SKM-1 treated with dmso at 0.1 percent for 144 hours (cell line): ENCODE data around the gene RMI2.

ENCODE experiments used
- DNase-seq: peaks from one replicate; lab custom pipeline; 2025; ENCODE audit not compliant: unreplicated experiment; lab: John Stamatoyannopoulos, UW

Gene RMI2

GRCh38 chr16:11380836-11381235, 35.6 kb downstream of the RMI2 start:
- DNase-seq = no peak

DNA sequence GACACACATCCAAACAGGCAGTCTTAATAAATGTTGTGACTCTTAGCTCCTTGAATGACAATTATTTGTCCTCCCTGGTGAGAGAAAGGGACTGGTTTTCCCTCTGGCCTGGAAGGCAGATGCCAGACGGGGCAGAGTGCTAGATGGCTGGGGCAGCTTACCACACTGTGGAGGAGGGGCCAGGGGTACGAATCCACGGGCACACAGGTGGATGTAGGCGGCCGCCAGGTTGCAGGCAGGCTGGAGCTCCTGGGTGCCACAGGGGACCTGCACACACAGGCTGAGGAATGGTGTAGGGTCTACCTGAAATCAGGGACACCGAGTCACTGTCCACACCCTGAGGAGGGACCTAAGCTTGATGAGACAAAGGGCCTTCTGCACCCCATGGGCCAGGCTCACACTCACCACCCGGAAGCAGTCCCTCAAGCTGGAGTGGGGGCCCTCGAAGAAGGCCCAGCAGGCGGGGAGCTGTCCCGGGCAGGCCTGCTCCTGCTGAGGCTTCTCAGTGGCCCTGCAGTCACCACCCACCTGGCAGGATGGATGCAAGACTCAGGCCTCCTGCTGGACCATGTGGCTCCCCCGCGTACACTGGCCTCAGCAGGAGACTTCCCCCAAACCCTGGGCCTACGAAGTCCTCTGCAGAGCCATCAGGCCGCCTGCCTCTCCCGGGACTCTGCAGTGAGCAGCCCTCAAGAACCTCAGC, 38.4 kb downstream of the RMI2 start:
- no peak for DNase-seq

DNA sequence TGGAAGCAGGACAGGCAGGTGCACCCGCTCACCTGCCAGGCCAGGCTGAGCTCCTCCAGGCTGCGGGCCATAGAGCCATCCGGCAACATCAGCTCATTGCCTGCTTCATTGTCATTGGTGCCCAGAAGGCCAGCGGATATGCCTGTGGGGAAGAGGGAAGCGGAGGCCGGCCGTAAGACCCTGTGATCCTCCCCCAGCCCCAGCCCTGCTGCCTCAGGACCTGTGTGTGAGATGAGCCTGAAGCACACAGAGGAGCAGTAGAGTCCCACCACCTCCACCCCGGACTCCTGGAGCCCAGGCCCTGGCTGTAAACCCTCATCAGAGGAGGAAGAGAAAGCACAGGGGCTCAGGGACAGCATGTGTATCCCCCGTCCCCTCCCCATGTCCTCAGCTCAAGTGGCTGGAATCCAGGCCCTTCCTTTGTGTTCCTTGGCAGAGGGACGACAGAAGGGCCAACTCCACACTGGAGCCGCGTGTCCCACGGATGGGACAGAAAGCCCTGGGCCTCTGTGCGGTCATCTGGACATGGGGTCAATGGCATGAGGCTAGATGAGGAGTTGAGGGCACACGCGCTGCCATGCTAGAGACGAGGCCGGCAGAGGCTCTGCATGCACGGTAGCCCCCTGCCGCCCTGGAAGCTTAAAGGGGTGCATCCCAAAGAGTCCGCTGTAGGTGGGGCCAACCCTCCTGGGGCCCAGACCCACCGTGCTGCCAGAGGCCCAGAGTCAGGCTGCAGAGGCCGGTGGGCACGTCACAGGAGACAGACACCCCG, 39.1 kb downstream of the RMI2 start:
- DNase-seq = no peak

GRCh38 chr16:11384956-11385586, 39.8 kb downstream of the RMI2 start:
- no peak for DNase-seq

DNA sequence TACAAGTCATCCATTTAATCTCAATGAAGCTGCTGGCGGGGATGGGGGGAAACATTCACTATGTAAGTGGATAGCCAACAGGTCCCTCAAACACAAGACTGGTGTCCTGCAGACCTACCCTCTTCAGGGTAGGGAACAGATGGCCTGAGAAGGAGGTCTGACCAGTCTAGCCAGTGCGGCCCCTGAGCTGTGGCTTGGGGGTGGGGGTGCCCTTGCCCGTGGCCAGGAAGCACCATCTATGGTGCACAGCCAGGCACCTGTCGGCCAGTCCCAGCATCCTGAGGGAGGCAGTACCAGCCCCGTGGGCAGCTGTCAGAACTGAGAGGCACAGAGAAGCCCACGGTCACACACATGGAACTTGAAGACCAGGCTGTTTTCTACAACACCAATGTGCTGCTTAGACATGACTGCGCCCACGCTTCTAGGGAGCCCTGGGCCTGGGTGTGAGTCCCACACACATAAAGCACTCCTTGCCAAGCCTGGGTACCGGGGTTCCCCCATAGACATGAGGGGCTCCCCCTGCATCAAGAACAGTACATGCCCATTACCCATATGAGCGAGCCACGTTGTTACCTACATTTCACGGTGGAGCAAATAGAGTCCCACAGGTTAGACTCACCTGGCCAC, 40.9 kb downstream of the RMI2 start:
- no peak for DNase-seq

GRCh38 chr16:11386791-11387546, 41.7 kb downstream of the RMI2 start:
- DNase-seq = no peak

DNA sequence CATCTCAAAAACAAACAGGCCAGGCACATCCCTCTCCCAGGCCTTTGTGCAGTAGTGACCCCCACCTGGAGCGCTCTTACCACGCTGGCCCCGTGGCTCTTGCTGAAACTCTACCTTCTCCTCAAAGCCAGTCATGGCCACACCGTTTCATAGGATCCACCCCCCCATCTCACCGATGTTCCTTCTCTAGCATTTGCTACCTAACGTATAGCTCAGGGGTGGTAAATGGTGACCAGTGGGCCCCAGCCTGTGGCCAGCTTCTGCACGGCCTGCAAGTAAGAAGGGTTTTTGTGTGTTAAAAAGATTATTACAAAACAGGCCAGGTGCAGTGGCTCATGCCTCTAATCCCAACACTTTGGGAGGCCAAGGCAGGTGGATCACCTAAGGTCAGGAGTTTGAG, 43.8 kb downstream of the RMI2 start:
- no peak for DNase-seq

DNA sequence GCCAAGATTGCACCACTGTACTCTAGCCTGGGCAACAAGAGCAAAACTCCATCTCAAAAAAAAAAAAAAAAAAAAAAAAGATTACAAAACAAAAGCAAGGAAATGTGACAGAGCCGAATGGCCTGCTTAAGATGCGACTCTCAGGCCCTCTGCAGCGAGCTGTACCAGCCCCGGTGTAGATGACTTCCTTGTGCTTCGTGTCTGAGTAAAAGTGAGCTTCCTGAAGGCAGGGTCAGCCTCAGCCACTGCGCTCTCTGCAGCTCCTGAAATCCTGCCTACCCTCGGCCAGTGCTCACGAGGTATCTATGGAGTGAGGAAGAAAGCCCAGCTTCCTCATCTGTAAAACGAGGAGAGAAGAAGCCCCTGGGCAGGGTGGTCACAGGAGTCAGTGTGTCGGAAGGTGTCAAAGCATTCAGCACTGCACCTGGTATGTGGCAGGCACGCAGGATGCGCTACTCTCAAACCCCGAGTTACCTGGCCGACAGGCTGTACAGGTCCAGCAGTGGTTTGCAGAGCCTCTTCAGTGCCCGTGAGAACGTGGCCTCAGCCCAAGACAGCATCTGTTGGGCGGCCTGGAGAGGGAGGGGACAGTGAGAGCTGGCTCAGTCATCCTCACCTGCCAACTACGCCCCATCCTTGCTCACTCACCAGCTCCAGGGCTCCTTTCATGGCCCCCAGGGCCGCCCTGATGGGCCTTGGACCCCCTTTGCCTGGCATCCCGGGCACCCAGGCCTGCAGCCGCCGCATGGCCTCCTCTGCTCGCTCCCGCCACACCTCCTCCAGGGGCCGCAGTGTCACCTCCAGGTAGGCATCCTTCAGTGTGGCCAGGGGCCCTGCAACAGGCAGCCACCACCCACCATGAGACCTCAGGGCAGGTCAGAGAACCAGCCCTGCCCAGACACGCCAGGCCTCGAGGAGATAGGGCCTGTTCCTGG, 44.6 kb downstream of the RMI2 start:
- DNase-seq = no peak

GRCh38 chr16:11390573-11391495, 45.6 kb downstream of the RMI2 start:
- no peak for DNase-seq

- no peak for DNase-seq
Measured at GRCh38 chr16:11391576-11391975, 46.3 kb downstream of the RMI2 start.

DNA sequence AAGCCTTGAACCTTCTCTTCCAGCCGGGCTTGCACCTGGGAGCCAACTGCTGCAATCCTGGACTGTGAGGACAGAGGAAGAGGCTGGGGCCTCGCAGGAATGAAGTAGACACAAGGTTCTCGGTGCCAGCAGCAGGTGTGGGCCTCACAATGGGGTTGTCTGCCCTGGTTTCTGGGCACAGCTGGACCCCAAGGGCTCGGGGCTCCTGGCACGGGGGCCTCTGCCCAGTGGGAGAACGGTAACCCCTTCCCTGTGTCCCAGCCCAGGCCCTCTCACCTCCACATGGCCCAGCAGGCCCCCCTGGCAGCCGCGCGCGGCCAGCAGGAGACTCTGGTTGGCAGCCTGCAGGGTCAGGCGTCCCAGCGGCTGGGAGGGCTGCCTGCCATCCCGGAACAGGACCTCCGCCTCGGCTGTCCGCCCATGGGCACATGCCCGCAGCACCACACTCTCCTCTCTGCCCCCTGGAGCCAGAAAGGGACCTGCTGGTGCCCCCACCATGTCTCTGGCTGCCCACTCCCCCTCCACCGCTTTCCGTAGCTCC, 46.9 kb downstream of the RMI2 start:
- DNase-seq = no peak

- DNase-seq = no peak
Measured at GRCh38 chr16:11393366-11393765, 48.1 kb downstream of the RMI2 start.

DNA sequence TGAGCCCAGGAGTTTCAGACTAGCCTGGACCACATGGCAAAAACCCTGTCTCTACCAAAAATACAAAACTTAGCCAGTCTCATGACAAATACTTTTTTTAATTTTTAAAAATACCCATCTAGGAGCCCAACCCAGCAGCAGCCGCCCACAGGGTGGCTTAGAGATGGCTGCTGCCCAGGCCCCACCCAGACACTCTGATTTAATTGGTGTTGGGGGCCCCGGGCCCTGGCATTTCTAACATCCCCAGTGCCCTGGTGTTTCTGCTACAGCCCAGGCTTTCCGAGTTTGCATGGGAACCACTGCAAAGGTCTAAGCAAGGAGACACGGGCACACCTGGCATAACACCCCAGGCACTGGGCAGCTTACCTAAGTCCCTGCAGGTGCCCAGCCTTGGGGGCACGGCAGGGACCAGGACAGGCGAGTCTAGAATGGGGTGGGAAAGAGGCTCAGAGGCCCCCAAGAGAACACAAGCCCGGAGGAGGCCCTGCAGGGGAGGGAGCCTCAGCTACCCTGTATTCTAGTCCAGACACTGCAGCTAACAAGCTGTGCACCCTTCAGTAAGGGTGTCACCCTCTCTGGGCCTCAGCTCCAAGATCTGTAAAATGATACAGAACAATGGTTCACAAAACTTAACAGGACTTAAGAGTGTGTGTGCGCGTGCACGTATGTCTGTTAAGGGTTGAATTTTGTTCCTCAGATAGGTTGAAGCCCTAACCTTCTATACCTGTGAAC, 48.8 kb downstream of the RMI2 start:
- DNase-seq = no peak

- no peak for DNase-seq
Measured at GRCh38 chr16:11394593-11394960, 49.3 kb downstream of the RMI2 start.

GRCh38 chr16:11395008-11395948, 50.0 kb downstream of the RMI2 start:
- no peak for DNase-seq

DNA sequence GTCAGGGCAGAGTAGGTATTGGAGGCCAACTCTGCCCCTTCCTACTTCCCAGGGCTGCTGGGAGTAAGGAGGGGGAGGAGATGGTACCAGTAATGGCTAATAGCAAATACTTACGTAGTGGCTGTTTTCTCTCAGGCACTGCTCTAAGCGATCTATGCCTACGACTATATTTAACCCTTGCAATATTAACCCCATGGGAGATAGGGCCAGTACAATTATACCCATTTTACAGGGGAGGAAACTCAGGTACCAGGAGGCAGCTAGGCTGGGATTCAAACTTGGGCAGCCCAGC, 50.6 kb downstream of the RMI2 start:
- DNase-seq = no peak
